ENCODE data around the gene STAB2.

DNA sequence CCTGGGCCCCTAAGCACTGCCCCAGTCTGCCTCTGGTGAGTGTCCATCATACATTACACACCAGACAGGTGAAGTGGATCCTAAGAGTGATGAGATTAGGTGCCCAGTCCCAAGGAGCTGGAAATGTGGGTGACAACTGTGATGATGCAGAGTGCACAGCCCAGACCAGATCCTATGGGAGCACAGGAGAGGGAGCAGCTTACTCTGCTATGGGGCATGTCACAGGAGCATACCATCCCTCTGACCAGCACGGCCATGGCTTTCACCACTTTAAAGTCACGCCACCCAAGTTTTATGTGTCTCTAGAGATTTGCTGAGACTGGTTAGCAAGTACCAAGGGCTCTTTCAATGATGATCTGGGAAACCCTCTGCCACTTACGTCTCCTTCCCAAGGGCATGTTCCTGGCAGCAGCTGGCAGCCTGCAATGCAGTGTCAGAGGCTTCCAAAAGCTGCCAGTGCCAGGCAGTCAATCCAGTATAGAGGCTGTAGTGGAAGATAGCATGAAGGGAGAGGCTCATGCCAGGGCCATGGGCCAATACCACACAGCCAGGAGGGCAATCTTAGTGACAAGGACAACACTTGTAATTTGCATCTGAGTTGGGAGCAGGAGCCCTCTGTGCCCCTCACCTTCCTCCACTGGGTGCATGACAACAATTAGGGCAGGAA, 40.2 kb downstream of the STAB2 start:
- TF ChIP-seq, protein P1, sequence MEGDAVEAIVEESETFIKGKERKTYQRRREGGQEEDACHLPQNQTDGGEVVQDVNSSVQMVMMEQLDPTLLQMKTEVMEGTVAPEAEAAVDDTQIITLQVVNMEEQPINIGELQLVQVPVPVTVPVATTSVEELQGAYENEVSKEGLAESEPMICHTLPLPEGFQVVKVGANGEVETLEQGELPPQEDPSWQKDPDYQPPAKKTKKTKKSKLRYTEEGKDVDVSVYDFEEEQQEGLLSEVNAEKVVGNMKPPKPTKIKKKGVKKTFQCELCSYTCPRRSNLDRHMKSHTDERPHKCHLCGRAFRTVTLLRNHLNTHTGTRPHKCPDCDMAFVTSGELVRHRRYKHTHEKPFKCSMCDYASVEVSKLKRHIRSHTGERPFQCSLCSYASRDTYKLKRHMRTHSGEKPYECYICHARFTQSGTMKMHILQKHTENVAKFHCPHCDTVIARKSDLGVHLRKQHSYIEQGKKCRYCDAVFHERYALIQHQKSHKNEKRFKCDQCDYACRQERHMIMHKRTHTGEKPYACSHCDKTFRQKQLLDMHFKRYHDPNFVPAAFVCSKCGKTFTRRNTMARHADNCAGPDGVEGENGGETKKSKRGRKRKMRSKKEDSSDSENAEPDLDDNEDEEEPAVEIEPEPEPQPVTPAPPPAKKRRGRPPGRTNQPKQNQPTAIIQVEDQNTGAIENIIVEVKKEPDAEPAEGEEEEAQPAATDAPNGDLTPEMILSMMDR (IDR thresholded peaks at IDR 0.05; ENCODE audit: low read length), result no peak
- TF ChIP-seq EZH2 (optimal IDR thresholded peaks at IDR 0.05; ENCODE audit: low read depth, low read length), result no peak
- TF ChIP-seq EZH2phosphoT487 (IDR thresholded peaks at IDR 0.05; ENCODE audit: low read length), result no peak
